Adrenal gland (tissue), 5 donors: Measurements from ENCODE around the gene PAFAH1B2.

Source experiments
- POLR2A ChIP-seq, 2 donors: fragments of 450-650 bp; IDR thresholded peaks; one replicate each; pipeline ENCODE4 v1.6.1; 2017; ENCODE audit warnings: antibody characterized with exemption in 2 of 2, mild to moderate bottlenecking in 2 of 2, moderate library complexity in 1 of 2
- TF ChIP-seq, protein P1 (sequence below), 6 experiments: fragments of 450-650 bp in 4 of 6; fragments of 200-600 bp in 2 of 6; sonication (generic) in 1 of 6; IDR thresholded peaks; 1 replicate in 5 of 6; 2 replicates in 1 of 6; pipeline versions ENCODE4 v1.5.1 to v1.8.0; 2016 to 2021; ENCODE audit warnings: antibody characterized with exemption in 6 of 6, mild to moderate bottlenecking in 2 of 6, moderate library complexity in 1 of 6
- donor health status: DM: no; HTN: no; CAD: no.

GRCh38 chr11:117097389-117098268 is 46.5 kb upstream of the PAFAH1B2 start:
- TF ChIP-seq, protein P1, sequence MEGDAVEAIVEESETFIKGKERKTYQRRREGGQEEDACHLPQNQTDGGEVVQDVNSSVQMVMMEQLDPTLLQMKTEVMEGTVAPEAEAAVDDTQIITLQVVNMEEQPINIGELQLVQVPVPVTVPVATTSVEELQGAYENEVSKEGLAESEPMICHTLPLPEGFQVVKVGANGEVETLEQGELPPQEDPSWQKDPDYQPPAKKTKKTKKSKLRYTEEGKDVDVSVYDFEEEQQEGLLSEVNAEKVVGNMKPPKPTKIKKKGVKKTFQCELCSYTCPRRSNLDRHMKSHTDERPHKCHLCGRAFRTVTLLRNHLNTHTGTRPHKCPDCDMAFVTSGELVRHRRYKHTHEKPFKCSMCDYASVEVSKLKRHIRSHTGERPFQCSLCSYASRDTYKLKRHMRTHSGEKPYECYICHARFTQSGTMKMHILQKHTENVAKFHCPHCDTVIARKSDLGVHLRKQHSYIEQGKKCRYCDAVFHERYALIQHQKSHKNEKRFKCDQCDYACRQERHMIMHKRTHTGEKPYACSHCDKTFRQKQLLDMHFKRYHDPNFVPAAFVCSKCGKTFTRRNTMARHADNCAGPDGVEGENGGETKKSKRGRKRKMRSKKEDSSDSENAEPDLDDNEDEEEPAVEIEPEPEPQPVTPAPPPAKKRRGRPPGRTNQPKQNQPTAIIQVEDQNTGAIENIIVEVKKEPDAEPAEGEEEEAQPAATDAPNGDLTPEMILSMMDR (IDR thresholded peaks at IDR 0.05), result no peak
- TF ChIP-seq POLR2A (IDR thresholded peaks at IDR 0.05), result no peak
